Inflammatory macrophage (primary cell): ENCODE measurements around the gene THRB.
"Not testable (repeated sequence)": the region's sequence is repeated elsewhere in the genome, so short reads cannot be mapped to it uniquely, and the experiment has no call there.

Experiments
- DNase-seq, 2 donors: peaks; one replicate each; pipeline ENCODE4 v3.0.0-alpha.2; 2020 to 2022

THRB gene

DNA sequence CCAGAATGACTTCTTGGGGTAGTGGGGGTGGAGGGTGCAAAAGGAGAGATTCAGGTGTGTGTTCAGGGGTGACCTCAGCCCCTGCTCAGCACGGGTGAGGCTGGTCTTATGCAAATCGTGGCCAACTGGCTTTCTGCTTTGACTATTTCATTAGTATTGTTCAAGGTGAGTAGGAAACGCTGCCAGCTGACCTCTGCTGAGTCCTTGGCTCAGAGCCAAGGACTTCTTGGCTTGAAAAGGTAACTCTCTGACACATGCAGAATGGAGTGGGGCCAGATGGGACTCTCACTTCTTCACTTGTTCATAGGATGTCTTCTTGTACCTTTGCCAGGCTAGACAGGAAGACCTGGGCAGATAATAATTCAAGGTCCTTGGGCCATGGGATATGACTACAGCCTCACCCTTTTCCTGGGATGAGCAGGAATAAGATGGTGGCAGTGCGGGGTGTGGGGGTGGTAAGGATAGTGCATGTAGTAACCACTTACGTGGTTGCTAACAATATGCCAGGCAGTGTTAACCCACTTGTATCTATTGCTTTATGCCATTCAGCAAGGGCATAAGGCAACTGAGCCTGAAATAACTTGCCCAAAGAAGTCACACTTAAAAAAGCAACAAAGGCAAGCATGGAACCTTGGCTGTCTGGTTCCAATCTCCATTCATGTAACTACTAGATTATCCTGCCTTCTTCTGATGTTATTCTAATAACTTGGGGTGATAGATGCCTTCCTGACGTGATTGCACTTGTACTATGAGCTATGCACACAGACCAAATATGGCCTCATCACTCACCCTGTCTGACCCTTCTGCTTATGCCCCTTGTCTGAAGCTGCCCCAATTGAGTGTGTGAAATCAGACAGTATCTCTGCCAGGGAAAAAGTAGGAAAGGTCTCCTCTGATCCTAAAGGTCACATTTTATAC lies 356.4 kb downstream of the THRB start:
- DNase-seq, result no peak

DNA sequence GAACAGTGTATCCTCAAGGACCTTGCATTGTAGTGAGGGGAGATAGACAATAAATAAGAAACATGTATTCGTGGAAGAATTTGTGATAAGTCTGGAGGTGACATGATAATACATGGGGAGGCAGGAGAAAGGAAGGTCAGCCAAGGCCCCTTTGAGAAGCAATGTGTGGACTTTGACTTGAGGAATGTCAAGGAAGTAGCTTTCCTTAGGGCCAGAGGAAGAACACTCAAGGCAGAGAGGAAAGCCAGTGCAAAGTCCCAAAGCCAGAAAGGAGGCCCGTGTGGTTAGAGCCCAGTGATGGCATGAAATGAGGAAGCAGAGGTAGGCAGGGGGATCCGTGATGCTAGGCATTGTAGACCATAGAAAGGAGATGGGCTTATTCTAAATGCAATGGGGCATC lies 357.3 kb downstream of the THRB start:
- no peak for DNase-seq

DNA sequence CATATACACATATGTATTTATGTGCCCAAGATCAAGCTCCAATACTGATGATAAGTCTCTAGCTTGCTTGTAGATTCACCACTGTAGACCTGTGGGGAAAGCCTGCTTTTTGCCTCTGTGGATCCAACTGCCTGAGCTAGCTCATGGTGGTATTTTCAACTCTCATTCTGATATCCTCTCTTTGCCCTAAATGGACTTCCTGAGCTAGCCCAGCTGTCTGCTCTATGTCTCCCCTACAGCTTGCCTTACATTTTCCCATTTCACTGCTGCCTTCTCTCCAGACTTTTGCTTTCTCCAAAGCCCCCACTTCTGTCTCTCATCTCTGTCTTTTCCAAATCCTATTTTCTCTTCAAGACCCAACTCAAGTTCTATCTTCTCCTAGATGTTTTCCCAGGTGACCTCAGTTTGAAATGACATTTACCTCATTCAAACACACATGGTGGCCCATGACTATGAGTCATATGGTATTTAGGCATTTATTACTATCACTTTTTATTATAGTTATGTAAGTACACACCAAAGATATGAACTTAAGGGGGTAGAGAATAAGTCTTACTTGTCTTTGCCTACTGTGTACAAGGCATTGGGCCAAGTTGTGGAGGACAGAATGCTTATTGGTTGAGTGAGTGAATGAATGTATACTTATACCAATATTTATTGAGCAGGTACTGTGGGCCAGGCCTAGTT lies 357.9 kb downstream of the THRB start:
- DNase-seq, result no peak

DNA sequence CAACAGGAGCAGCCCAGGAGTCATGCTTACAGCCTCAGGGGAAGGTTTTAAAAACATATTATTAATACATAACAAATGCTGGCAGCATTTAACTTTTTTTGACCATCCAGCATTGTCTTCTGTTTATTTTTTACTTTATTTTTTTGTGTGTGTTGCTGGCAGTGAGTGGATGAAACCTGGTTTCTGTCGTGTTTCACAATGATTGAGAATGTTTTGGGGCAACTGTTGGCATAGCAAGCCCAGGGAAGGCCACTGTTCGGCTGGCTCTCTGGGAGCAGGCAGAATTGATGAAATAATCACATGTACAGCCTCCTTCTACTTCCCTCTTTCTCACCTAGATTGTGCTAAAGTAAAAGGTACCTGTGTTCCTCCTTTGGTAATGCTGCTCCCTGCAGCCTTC lies 359.4 kb downstream of the THRB start:
- DNase-seq, result no peak

DNA sequence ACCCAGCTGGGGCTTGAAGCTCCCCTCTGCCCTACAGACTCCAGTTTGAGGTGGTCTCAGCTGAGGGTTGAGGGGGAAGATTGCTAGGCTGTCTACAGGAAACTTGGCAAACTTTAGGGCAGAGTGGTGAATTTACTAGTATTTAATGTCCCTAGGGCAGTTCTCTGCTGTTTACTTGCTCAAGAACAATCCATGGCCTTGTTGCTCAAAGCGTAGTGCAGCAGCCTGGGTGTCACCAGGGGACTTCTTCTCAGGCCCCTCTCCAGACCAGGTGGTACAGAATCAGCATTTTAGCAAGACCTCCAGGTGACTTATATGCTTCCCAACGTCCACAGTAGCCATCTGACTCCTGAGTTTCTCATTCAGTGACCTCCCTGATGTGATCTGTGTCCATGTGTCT lies 360.7 kb downstream of the THRB start:
- DNase-seq, result no peak

DNA sequence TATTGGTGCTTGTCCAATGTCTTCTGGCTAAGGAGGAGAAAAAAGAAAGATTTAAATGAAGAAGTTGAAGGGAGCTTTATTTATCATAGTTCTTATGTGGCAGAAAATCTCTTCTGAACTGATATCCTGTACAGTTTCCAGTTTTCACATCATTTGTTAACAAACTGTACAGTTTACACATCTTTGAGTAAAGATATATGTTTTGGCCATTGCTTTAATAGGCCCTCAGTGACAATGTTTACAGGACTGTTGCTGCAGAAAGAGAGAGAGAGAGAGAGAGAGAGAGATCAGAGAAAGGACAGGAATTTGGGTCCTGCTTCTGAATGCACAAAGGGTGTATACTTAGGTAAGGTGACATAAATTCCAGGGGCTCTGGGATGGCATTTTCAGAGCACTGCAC lies 361.2 kb downstream of the THRB start:
- no peak for DNase-seq

DNA sequence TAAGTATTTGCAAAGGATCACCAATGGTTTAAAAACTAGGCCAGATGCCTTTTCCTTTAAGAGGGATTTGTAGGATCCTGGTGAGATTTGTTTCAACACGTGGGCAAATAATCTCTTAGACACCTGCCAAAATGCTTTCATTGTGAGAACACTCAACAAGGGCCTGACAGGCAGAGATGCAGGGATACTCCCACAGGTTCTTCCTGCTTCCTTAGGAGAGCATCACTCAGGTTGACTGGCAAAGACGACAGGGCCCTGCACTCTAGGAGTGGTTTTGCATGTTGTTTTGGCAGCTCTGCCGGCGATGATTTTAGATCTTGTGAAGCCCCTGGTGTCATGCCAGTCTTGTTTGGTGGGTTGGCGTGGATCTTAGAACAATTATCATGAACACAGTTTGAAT lies 365.1 kb downstream of the THRB start:
- no peak for DNase-seq

DNA sequence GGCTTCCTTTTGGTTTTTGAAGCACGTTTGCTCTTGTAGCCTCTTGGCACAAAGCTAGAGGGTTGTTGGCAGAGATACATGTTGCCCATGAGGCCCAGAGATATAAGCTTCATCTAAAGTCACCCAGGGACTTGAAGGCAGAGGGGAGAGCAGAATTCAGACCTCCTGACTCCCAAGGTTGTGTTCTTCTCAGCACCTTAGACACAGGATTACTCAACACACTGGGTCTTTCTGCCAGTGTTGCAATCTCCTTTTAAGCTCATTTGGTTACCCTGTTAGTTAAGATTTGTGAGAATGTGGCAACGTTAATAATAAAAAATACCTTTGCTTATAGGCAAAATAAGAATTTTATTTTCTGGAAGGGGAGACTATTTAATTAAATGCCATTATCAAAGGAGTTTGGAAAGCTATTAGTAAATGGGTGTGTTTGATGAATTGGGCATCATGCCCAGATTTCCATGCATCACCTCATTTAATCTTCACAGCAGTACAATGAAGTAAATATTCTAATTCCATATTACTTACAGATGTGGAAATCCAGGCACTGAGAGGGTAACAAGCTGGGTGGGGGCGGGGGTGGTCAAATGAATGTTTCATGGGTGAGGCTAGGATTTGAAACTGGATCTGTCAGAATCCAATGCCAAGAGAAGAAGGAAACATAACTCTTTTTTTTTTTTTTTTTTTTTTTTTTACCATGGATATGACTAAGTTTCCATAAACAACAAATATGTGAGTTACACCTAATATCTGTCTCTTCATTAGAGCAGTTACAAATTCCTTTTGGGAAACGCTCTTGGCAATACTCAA lies 366.2 kb downstream of the THRB start:
- no peak for DNase-seq

DNA sequence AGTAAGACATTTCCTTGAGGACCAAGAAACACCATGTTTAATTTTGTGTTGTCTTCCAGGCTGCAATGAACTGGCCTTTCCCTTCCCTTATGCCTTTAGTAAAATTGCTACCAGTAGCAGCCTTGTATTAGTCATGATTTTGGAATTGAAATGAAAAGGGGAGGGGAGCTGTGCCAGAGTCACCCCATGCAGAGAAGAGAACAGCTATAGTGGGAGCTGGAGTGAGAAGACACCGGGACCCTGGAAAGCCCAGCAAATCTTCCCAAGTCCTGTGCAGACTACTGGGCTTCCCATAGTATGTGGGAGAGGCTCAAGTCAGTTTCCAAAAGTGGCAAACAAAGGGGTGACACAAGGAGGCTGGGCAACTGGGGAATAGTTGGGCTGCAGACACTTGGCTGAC lies 371.1 kb downstream of the THRB start:
- no peak for DNase-seq

DNA sequence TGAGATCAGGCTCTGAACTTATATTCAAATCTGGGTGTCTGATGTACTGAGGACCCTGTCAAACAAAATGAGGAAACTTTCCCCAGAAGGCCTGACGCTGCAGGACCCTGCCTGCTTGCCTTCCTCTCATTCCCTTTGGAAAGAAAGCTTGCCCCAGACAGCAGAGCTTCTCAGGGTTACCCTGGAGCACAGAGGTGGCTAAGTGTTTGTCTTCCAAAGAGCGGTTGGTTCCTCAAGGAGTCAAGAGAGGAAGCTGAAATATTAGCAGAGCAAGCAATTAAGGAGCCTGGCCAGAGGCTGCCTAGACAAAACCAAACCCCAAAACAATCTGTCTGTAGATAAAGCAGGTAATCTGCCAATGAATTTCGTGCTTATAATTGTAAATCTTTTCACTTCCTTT lies 374.2 kb downstream of the THRB start:
- no peak for DNase-seq

DNA sequence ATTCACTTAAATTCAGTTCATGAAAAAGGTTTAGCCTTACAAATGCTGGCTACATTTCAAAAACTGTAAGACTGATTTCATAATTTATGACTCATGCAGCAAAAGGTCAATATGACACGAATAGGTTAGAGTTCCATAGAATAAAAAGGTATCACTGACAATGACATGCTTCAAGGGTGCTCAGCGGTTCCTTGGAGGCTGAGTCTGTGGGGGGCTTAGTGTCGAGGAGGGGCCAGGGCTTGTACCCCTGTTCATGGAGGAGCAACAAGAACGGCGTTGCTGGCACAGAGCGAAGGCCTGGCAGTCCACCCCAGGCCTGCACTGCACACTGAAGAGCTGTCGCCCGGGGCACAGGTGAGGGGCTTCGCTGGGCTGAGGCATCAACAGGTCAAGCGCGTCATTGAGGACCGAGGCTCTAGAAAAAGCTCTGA lies 375.3 kb downstream of the THRB start:
- DNase-seq, result peak in 1 of 2 donors; percentile 8

DNA sequence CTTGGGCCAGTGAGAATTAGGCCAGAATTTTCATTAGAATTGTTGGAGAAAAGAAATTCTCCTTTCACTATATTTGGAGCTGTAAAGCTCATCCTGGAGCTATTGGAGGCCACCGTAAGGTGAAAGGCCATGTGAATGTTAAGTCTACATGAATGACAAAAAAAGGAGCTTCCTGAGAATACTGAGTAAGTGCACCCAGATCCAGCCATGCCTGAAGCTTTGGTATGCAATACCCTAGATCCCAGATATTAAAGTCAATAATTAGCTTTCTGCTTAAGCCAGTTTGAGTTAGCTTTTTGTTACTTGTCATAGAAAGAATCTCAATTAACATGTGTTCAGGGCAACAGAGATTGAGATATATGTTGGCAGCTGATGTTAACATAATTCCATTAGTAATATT lies 377.1 kb downstream of the THRB start:
- no peak for DNase-seq

DNA sequence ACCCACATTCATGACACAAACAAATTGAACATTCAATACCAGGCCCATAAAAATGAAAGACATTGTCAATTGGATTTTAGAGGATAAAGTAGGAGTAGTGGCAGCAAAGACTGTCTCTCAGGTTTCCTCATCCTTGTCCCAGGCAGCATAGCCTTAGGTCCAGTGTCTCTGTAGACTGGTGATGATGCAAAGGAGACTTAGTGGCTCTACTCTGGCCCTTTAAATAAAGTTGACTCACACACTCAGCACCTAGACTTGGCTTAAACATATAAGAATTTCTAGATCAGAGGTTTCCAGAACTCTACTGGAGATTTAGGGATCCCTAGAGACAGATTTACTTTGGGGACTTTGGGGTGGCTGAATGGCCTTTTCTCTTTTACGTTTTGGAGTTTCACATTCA lies 382.9 kb downstream of the THRB start:
- DNase-seq, result no peak

DNA sequence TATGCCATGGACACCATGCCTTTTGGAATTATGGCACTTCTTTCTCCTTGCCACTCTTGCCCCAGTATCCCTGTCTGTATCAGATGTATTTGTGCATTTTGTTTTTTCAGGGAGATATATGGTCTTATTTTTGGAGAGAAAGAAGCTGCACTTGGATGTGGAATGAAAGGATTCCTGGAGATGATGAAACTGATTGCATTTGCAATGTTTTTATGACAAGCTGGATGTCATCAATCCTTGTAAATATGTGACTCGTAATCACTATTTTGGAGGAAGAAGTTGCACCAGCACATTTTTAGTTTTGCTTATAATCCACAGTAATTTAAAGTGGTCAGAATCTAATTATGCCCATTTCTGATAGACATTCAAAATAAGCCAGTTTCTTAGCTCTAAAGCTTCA lies 384.6 kb downstream of the THRB start:
- no peak for DNase-seq

DNA sequence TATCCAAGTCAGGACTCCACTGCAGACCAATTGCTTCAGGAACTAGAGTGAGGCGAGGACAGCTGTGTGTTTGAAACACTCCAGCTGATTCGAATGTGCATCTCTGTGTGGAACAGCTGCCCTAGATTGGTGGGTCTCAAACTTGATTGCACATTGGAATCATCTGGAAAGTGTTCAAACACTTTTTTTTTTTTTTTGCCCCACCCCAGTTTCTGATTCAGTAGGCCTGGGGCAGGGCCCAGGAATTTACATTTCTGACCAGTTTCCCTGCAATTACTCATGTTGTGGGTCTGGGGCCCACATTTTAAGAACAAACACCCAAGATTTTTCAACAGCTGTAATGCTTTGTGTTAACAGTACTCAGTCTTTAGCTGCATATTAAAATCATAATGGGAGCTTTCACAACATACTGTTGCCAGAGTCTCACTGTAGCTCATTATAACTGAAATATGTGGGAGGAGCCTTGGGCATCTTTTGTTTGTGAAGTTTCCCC lies 392.9 kb downstream of the THRB start:
- DNase-seq, result no peak

DNA sequence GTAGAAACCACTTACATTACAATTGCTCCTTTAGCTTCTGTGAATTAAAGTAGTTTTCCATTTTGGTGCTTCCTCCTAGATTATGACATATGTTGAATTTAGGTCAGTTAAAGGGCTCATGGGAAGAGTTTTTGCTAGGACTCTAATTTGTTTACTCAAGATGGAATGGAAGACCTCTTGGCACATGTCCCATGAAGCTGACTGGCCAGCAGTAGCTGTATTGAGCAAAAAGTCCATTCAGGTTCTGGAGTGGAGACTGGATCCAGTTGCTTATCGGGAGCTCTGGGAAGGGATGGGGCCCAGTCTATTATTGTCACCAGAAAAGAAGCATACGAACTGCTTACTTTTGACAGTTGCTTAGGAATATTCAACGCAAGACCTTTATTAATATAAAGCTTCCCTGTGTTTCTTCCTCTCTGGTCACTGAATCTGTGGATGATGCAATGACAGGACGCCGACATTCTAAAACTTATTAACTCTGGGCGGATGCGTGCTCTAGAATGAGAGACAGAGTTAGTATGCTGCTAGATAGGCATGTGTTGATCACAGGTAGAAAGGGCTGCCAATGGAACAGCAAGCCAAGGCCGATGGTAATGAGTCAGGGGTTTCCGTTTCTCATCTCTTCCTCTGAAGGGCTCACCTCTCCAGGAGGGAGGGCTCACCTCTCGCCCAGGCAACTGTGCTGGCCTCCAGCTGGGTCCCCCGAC lies 393.8 kb downstream of the THRB start:
- no peak for DNase-seq

DNA sequence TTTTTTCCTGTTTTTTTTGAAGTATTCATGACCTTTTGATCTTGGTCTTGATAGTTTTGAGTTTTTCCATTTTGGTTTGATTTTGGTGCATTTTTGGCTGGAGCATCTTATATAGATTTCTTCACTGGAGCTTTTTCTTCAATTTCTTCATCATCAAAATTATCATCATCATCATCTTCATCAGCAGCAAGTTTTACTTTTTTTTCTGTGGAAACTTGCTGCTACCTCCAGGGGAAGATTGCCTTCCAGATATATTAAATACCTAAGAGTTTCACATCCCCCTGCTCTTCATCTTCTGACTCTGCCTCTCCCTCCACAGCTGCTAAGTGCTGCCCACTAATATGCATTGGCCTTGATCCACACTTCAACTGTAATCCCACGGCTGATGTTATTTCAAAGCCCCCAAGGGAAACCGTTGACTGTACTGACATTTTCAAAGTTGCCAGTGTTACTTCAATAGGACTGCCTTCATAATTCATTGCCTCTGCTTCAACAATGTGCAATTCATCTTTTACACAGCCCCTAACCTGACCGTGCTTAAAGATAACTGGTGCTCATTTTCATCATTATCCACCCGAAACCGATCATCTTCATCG lies 397.9 kb downstream of the THRB start:
- no peak for DNase-seq

DNA sequence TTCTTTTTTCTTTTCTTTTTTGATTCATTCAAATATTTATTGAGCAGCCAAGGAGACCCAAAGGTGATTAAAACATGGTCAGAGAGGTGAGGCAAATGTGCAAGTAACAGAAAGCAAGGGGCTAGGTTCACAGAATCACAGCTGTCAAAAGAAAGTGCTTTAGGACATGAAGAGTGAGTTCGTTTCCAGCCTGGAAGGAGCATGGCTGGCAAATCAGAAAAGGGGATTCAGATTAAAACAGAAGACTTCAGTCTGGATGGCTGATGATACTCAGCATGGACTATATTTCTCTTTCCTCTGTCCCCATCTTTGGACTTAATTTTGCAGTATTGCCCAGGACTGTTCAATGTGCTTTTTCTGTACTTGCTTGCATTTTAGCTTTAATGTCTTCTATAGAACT lies 398.4 kb downstream of the THRB start:
- DNase-seq, result no peak

DNA sequence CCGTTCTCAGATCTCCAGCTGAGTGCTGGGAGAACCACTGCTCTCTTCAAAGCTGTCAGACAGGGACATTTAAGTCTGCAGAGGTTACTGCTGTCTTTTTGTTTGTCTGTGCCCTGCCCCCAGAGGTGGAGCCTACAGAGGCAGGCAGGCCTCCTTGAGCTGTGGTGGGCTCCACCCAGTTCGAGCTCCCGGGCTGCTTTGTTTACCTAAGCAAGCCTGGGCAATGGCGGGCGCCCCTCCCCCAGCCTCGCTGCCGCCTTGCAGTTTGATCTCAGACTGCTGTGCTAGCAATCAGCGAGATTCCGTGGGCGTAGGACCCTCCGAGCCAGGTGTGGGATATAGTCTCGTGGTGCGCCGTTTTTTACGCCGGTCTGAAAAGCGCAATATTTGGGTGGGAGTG lies 399.8 kb downstream of the THRB start:
- DNase-seq, result not testable (repeated sequence)

DNA sequence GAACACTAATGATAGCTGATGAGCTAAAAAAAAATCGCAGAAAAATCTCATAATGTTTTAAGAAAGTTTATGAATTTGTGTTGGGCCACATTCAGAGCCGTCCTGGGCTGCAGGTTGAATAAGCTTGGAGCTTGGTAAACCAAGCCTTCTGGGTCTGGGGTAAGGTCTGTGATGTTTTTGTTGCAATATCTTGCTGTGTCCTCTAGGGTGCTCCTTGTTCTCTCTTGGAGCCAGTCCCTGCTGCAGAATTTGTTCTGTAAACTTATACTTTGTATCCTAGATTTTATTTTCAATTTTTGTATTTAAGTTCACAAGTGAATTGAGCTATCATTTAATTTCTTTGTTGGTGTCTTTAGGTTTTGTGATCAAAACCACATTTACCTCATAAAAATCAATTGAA lies 405.9 kb downstream of the THRB start:
- DNase-seq, result peak in 1 of 2 donors; percentile 4

DNA sequence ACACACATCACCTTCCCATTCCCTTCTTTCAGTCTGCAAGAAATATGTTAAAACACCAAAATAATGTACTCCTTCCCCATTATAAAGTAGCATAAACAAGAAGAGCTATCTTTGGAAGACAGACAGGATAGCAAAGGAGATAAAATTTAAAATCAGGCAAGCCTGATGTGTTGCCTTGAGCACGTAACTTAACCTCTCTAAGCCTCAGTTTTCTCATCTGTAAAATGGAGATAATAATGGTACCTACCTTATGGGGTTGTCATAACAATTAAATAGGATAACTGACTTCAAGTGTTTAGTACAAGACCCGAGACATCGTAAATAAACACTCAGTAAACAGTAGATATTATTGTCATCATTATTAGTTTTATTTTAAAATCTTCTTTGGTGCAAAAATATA lies 407.2 kb downstream of the THRB start:
- no peak for DNase-seq
